Ovary (tissue), 9 donors: ENCODE measurements around the gene TEX26. TPM values are rescaled to one million over a fixed set of nuclear protein-coding genes. Genes with fewer than 3 reads are reported as not detected.
"Not testable (repeated sequence)": the region's sequence is repeated elsewhere in the genome, so short reads cannot be mapped to it uniquely, and the experiment has no call there.

Experiments
- DNase-seq, 5 donors: peaks; one replicate each; pipeline ENCODE4 v3.0.0-alpha.2; 2019 to 2020
- H3K27ac ChIP-seq, 2 donors: fragments of 200-600 bp; one replicate each; pipeline versions ENCODE4 v1.5.1 to v1.8.0; 2019 to 2022
- H3K27me3 ChIP-seq: fragments of 200-600 bp; one replicate; pipeline ENCODE4 v1.8.0; 2022
- H3K36me3 ChIP-seq: fragments of 200-600 bp; sonication (generic); one replicate; pipeline ENCODE4 v1.5.1; 2019
- H3K4me1 ChIP-seq: one replicate; pipeline ENCODE4 v1.8.1; 2013; ENCODE audit warnings: mild to moderate bottlenecking, moderate library complexity; ENCODE audit not compliant: insufficient read depth
- H3K4me3 ChIP-seq: fragments of 200-600 bp; sonication (generic); one replicate; pipeline ENCODE4 v1.5.1; 2017
- H3K9me3 ChIP-seq, 2 donors: fragments of 200-600 bp in 1 of 2; sonication (generic) in 1 of 2; one replicate each; pipeline versions ENCODE4 v1.5.1 to v1.8.1; 2013 to 2019; ENCODE audit warnings: mild to moderate bottlenecking in 1 of 2, moderate library complexity in 1 of 2
- EP300 ChIP-seq: sonication (generic); formaldehyde crosslinking; IDR thresholded peaks from one replicate; pipeline ENCODE4 v1.6.1; 2017; ENCODE audit warnings: antibody characterized with exemption
- POLR2A ChIP-seq: fragments of 450-650 bp; IDR thresholded peaks from one replicate; pipeline ENCODE4 v1.6.1; 2017; ENCODE audit warnings: antibody characterized with exemption, mild to moderate bottlenecking, moderate library complexity
- WGBS, 3 donors: extraction: QIAGEN DNeasy Blood & Tissue Kit in 1 of 3; methylation state at CpG; one replicate each; pipeline versions ENCODE4 v1.1.5 to v1.1.7; 2013 to 2017; 5-methylcytosine and 5-hydroxymethylcytosine counted together
- intact Hi-C, 4 donors: fragments of 100-400 bp; cut with DNase I; formaldehyde crosslinking; loops; one replicate each; pipeline versions ENCODE4 v1.11.0 to v1.15.1; 2022 to 2023
- polyA plus RNA-seq, 2 donors: library from polyadenylated mRNA; stranded (reverse); fragments of 200-250 nt in 1 of 2; fragments of 350-450 nt in 1 of 2; fragmentation: Illumina TruSeq in 1 of 2; extraction: RNeasy Lipid Tissue Mini Kit (QIAGEN cat#74804) in 1 of 2; gene quantifications; one replicate each; pipeline ENCODE4 v1.2.3, GENCODE V29; 2013 to 2014
- total RNA-seq, 7 donors: library from RNA; depleted of rRNA in 2 of 7; stranded (reverse); fragments of >200 nt in 2 of 7; fragmentation: NEBNext Ultra II Directional in 3 of 7; extraction: Animal tissue kit (Norgen Biotek cat#: 25700) in 3 of 7; gene quantifications; one replicate each; pipeline versions ENCODE4 v1.1.0 to v1.2.4, GENCODE V29; 2016 to 2023
- TF ChIP-seq, protein P1 (sequence below), 3 donors: fragments of 450-650 bp in 2 of 3; fragments of 200-600 bp in 1 of 3; IDR thresholded peaks; one replicate each; pipeline versions ENCODE4 v1.5.1 to v1.8.0; 2016 to 2022; ENCODE audit warnings: antibody characterized with exemption in 3 of 3, mild to moderate bottlenecking in 1 of 3
- donor health status: DM: no; HTN: no; CAD: no; lungs with moderate emphysema.
- donor health status: DM: no; HTN: no; CAD: no.
- donor health status: Bipolar disorder and iron deficiency.
- donor health status: DM: yes; HTN: yes; CAD: no.
- donor health status: DM: no; HTN: no; CAD: no.
- donor health status: DM: yes; HTN: yes; CAD: no.

Gene TEX26
- total and polyA plus RNA-seq, 9 donors: 0.45 TPM; not detected in 8

GRCh38 chr13:30924721-30925120 lies 7.7 kb upstream of the TEX26 start:
- no peak for TF ChIP-seq EP300
- TF ChIP-seq, protein P1, sequence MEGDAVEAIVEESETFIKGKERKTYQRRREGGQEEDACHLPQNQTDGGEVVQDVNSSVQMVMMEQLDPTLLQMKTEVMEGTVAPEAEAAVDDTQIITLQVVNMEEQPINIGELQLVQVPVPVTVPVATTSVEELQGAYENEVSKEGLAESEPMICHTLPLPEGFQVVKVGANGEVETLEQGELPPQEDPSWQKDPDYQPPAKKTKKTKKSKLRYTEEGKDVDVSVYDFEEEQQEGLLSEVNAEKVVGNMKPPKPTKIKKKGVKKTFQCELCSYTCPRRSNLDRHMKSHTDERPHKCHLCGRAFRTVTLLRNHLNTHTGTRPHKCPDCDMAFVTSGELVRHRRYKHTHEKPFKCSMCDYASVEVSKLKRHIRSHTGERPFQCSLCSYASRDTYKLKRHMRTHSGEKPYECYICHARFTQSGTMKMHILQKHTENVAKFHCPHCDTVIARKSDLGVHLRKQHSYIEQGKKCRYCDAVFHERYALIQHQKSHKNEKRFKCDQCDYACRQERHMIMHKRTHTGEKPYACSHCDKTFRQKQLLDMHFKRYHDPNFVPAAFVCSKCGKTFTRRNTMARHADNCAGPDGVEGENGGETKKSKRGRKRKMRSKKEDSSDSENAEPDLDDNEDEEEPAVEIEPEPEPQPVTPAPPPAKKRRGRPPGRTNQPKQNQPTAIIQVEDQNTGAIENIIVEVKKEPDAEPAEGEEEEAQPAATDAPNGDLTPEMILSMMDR (IDR thresholded peaks at IDR 0.05): no peak
- TF ChIP-seq POLR2A: no peak
- Histone ChIP-seq H3K36me3 (no peaks in the 10 kb centered on the region), H3K9me3 (no peaks in the 10 kb centered on the region), H3K4me3 (no peak overlapping the region), H3K27me3 (no peaks in the 10 kb centered on the region), H3K4me1 (no peaks in the 10 kb centered on the region), H3K27ac (no peak overlapping the region)
- 72 to 80% (median 74%) methylated on average over 3 of the region's 3 CpGs for WGBS, 3 donors
- intact Hi-C loops: no loop called here
- DNase-seq: no peak

DNA sequence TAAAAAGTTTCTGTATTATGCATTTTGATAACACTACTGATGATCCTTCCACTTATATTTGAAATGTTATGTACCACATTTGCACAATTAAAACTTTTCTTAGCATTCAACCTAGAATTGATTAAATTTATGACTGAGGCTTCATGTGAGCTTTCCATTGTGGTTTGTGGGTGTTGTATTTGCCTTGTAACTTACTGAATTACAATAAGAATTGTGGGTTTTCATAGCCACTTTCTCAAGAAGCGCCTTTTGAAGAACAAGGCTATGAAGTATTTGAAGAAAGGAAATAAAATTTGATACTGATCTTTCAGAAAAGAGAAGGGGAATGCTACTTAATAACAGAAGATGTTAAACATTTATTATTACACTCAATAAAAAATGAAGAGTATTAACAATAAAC lies 7.0 kb upstream of the TEX26 start:
- H3K4me3 ChIP-seq: no peak overlapping the region
- no peaks in the 10 kb centered on the region for H3K9me3 ChIP-seq
- H3K4me1 ChIP-seq: no peaks in the 10 kb centered on the region
- no peak for TF ChIP-seq EP300
- TF ChIP-seq, protein P1 (IDR thresholded peaks at IDR 0.05): no peak
- no peak for TF ChIP-seq POLR2A
- no peaks in the 10 kb centered on the region for H3K27me3 ChIP-seq
- H3K27ac ChIP-seq: no peak overlapping the region
- no peaks in the 10 kb centered on the region for H3K36me3 ChIP-seq
- WGBS, 3 donors: 95 to 99% (median 97%) methylated on average over 1 of the region's 1 CpG
- intact Hi-C loops: no loop called here
- DNase-seq: no peak

GRCh38 chr13:30926781-30927180 lies 5.7 kb upstream of the TEX26 start:
- 67 to 71% (median 71%) methylated on average over 3 of the region's 3 CpGs for WGBS, 3 donors
- Histone ChIP-seq H3K27ac (no peak overlapping the region), H3K4me3 (no peak overlapping the region), H3K36me3 (no peaks in the 10 kb centered on the region), H3K27me3 (no peaks in the 10 kb centered on the region), H3K9me3 (no peaks in the 10 kb centered on the region), H3K4me1 (no peaks in the 10 kb centered on the region)
- TF ChIP-seq, protein P1 (IDR thresholded peaks at IDR 0.05): no peak
- TF ChIP-seq POLR2A: no peak
- no peak for DNase-seq
- intact Hi-C loops: no loop called here

GRCh38 chr13:30927188-30927587 lies 5.3 kb upstream of the TEX26 start:
- H3K27me3 ChIP-seq, intact Hi-C loops, H3K36me3 ChIP-seq, H3K4me1 ChIP-seq, H3K27ac ChIP-seq, H3K9me3 ChIP-seq, H3K4me3 ChIP-seq, DNase-seq: not testable (repeated sequence)
- 19 to 32% (median 22%) methylated on average over 3 of the region's 3 CpGs for WGBS, 3 donors

DNA sequence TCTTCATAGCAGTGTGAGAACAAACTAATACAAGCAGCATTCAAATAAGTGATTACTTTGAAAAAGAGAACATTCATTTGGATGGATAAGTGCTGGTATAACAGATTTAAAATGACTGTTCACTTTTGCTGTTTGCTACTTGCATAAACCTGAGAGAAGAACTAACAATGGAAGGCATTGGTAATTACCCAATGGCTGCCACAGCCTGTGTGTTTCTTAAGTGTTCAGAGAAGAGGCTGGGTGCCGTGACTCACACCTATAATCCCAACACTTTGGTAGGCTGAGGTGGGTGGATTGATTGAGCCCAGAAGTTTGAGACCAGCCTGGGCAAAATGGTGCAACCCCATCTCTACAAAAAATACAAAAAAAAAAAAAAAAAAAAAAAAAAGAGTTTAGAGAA lies 4.9 kb upstream of the TEX26 start:
- TF ChIP-seq POLR2A (no peak), EP300 (no peak)
- TF ChIP-seq, protein P1 (IDR thresholded peaks at IDR 0.05): no peak
- DNase-seq: no peak
- intact Hi-C loops: no loop called here
- no peak overlapping the region for H3K27ac ChIP-seq
- WGBS, 3 donors: 82 to 98% (median 95%) methylated on average over 1 of the region's 1 CpG
- no peak overlapping the region for H3K4me3 ChIP-seq
- peaks cover 2% of the 10 kb centered on the region for H3K4me1 ChIP-seq
- H3K27me3 ChIP-seq: no peaks in the 10 kb centered on the region
- H3K36me3 ChIP-seq: no peaks in the 10 kb centered on the region
- no peaks in the 10 kb centered on the region for H3K9me3 ChIP-seq
